Measurements from ENCODE around the gene PROM1.

GRCh38 chr4:16072168-16072567 lies 11.7 kb downstream of the PROM1 start:
- TF ChIP-seq POLR2A (IDR thresholded peaks at IDR 0.05; ENCODE audit: low read length) (no peak), GATA1 (IDR thresholded peaks at IDR 0.05; ENCODE audit: low read depth, low read length) (no peak)
